Transverse colon (tissue), 4 donors: ENCODE data around the gene GPR151. TPM values are rescaled to one million over a fixed set of nuclear protein-coding genes. Genes with fewer than 3 reads are reported as not detected.

Experiments
- DNase-seq: peaks from one replicate; pipeline ENCODE4 v3.0.0-alpha.2; 2019
- H3K27ac ChIP-seq, 4 donors: fragments of 200-600 bp; sonication (generic); 2 replicates each; pipeline ENCODE4 v1.5.1; 2016 to 2018; ENCODE audit warnings: inconsistent platforms in 4 of 4
- H3K27me3 ChIP-seq: fragments of 200-600 bp; sonication (generic); 2 replicates; pipeline ENCODE4 v1.5.1; 2017; ENCODE audit warnings: inconsistent platforms
- H3K36me3 ChIP-seq, 4 donors: fragments of 200-600 bp; sonication (generic); 2 replicates each; pipeline ENCODE4 v1.5.1; 2017 to 2019; ENCODE audit warnings: inconsistent platforms in 4 of 4
- H3K4me1 ChIP-seq, 4 donors: fragments of 200-600 bp; sonication (generic); 2 replicates each; pipeline ENCODE4 v1.5.1; 2017 to 2020; ENCODE audit warnings: inconsistent platforms in 4 of 4
- H3K4me3 ChIP-seq, 4 donors: fragments of 200-600 bp; sonication (generic); 1 replicate in 1 of 4; 2 replicates in 3 of 4; pipeline versions ENCODE4 v1.5.1 to v1.6.1; 2017 to 2019; ENCODE audit warnings: inconsistent platforms in 4 of 4
- H3K9me3 ChIP-seq, 2 donors: fragments of 200-600 bp; sonication (generic); 2 replicates each; pipeline ENCODE4 v1.5.1; 2017 to 2019; ENCODE audit warnings: inconsistent platforms in 2 of 2
- EP300 ChIP-seq: sonication (generic); formaldehyde crosslinking; IDR thresholded peaks from one replicate; pipeline ENCODE4 v1.6.1; 2017; ENCODE audit warnings: antibody characterized with exemption, low read depth
- POLR2A ChIP-seq: fragments of 450-650 bp; IDR thresholded peaks from one replicate; pipeline ENCODE4 v1.6.1; 2016; ENCODE audit warnings: antibody characterized with exemption, mild to moderate bottlenecking, moderate library complexity
- POLR2AphosphoS5 ChIP-seq, 3 donors: sonication (generic); formaldehyde crosslinking; IDR thresholded peaks; one replicate each; pipeline ENCODE4 v1.6.1; 2016; ENCODE audit warnings: antibody characterized with exemption in 3 of 3
- WGBS, 2 donors: methylation state at CpG; one replicate each; pipeline ENCODE4 v1.1.5; 2018; ENCODE audit warnings: low coverage in 1 of 2; 5-methylcytosine and 5-hydroxymethylcytosine counted together
- in situ Hi-C, 4 donors: fragments of 200-750 bp; cut with MboI; loops; one replicate each; pipeline versions ENCODE4 v1.15.0 to v1.15.1; 2017; ENCODE audit warnings: low sequenced_read_pairs in 3 of 4, low pct_ligation_motif_present in 1 of 4, low pct_unique_long_range_greater_than_20kb in 1 of 4
- intact Hi-C: fragments of 100-400 bp; cut with DNase I; formaldehyde crosslinking; loops from one replicate; pipeline ENCODE4 v1.15.1; 2023; ENCODE audit warnings: low total_unique reads
- total RNA-seq, 4 donors: library from RNA; depleted of rRNA; stranded (reverse); fragments of >200 nt; gene quantifications; one replicate each; pipeline ENCODE4 v1.1.0, GENCODE V29; 2016
- TF ChIP-seq, protein P1 (sequence below), 5 experiments: fragments of 200-600 bp in 3 of 5; fragments of 450-650 bp in 2 of 5; sonication (generic) in 3 of 5; IDR thresholded peaks; 1 replicate in 2 of 5; 2 replicates in 3 of 5; pipeline ENCODE4 v1.5.1; 2016 to 2017; ENCODE audit warnings: antibody characterized with exemption in 5 of 5, inconsistent platforms in 3 of 5, mild to moderate bottlenecking in 2 of 5, moderate library complexity in 1 of 5

The GPR151 gene
- total RNA-seq, 4 donors from 2014 or later, result not detected

DNA sequence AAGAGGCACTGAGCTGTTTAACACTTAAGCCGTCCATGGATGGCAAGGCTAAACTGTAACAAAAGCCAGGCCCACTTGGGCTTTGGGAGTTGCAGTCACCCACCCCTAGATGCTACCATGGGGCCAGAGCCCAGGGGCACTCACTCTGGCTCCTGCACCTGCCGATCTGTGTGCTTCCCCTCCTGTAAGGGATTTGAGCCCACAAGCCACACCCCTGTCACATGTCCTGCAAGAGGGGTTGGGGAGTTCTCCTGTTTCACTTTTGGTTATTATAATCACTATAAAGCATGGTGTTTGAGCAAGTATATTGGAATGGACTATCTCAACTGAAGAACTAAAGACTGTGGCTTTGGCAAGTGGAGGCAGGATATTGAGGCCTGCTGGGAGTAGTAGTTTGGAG is 14.0 kb upstream of the GPR151 start:
- H3K4me1 ChIP-seq, result no peaks in the 10 kb centered on the region
- no peak for DNase-seq
- TF ChIP-seq POLR2A (no peak), EP300 (no peak), POLR2AphosphoS5 (IDR thresholded peaks at IDR 0.05) (no peak)
- TF ChIP-seq, protein P1, sequence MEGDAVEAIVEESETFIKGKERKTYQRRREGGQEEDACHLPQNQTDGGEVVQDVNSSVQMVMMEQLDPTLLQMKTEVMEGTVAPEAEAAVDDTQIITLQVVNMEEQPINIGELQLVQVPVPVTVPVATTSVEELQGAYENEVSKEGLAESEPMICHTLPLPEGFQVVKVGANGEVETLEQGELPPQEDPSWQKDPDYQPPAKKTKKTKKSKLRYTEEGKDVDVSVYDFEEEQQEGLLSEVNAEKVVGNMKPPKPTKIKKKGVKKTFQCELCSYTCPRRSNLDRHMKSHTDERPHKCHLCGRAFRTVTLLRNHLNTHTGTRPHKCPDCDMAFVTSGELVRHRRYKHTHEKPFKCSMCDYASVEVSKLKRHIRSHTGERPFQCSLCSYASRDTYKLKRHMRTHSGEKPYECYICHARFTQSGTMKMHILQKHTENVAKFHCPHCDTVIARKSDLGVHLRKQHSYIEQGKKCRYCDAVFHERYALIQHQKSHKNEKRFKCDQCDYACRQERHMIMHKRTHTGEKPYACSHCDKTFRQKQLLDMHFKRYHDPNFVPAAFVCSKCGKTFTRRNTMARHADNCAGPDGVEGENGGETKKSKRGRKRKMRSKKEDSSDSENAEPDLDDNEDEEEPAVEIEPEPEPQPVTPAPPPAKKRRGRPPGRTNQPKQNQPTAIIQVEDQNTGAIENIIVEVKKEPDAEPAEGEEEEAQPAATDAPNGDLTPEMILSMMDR (IDR thresholded peaks at IDR 0.05), result no peak
- no peaks in the 10 kb centered on the region for H3K36me3 ChIP-seq
- H3K9me3 ChIP-seq, result no peaks in the 10 kb centered on the region
- H3K27ac ChIP-seq, result no peak overlapping the region
- in situ Hi-C loops (loop anchor here (25.0 kb wide), 2 partner anchors 657 to 832 kb away; no protein-coding TSS in a partner anchor), intact Hi-C loops (no loop called here)
- H3K4me3 ChIP-seq, result no peak overlapping the region
- H3K27me3 ChIP-seq, result peaks cover 4% of the 10 kb centered on the region
- 69% methylated on average over 2 of the region's 2 CpGs; no CpG with 5 or more reads in 1 of the 2 donors for WGBS, 2 donors

DNA sequence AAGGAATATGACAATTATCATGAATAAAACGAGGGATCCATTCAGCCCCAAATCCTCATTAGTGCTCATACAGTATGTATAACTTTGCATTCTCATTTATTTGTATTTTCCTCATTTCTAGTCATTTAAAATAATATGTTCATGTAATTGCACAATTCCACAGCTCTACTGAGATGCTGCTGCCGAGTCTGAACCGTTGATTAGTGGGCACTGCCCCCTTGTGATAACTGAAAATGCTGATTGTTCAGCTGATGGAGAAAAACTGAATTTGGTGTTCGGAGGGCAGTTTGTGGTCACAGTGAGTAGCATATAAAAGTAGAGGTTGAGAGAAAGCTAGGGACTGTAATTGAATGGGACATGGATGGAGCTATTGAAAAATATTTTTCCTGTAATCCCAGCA is 12.2 kb upstream of the GPR151 start:
- Histone ChIP-seq H3K27me3 (peaks cover 4% of the 10 kb centered on the region), H3K4me1 (no peaks in the 10 kb centered on the region), H3K36me3 (no peaks in the 10 kb centered on the region), H3K27ac (no peak overlapping the region), H3K4me3 (no peak overlapping the region), H3K9me3 (no peaks in the 10 kb centered on the region)
- TF ChIP-seq POLR2A (no peak), EP300 (no peak), POLR2AphosphoS5 (IDR thresholded peaks at IDR 0.05) (no peak)
- TF ChIP-seq, protein P1 (IDR thresholded peaks at IDR 0.05), result no peak
- in situ Hi-C loops (loop anchor here (25.0 kb wide), 2 partner anchors 659 to 834 kb away; no protein-coding TSS in a partner anchor), intact Hi-C loops (no loop called here)
- WGBS, 2 donors, result 58 to 72% methylated on average over 4 of the region's 4 CpGs
- no peak for DNase-seq

DNA sequence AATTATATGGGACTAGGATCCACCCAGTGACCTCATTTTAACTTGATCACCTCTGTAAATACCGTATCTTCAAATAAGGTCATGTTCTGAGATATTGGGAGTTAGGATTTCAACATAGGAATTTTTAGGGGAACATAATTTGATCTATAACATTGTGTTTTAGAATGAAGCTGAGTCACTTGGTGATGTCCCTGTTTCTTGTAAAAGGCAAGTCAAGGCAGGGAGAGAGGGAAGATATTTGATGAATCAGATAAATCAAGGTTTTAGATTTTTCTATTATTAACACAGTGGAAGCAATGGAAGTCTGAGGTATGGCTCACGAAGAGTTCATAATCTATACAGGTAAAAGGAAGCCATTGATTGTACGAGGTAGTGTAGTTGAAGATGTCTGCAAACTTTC is 11.8 kb upstream of the GPR151 start:
- WGBS, 2 donors, result 68 to 77% methylated on average over 3 of the region's 3 CpGs
- no peaks in the 10 kb centered on the region for H3K4me1 ChIP-seq
- peaks cover 4% of the 10 kb centered on the region for H3K27me3 ChIP-seq
- DNase-seq, result no peak
- H3K36me3 ChIP-seq, result no peaks in the 10 kb centered on the region
- intact Hi-C loops, result no loop called here
- H3K27ac ChIP-seq, result no peak overlapping the region
- no peak overlapping the region for H3K4me3 ChIP-seq
- TF ChIP-seq EP300, result no peak
- TF ChIP-seq POLR2A, result no peak
- TF ChIP-seq, protein P1 (IDR thresholded peaks at IDR 0.05), result no peak
- TF ChIP-seq POLR2AphosphoS5 (IDR thresholded peaks at IDR 0.05), result no peak
- H3K9me3 ChIP-seq, result no peaks in the 10 kb centered on the region
- in situ Hi-C loops, result loop anchor here (25.0 kb wide), 2 partner anchors 660 to 835 kb away; no protein-coding TSS in a partner anchor

DNA sequence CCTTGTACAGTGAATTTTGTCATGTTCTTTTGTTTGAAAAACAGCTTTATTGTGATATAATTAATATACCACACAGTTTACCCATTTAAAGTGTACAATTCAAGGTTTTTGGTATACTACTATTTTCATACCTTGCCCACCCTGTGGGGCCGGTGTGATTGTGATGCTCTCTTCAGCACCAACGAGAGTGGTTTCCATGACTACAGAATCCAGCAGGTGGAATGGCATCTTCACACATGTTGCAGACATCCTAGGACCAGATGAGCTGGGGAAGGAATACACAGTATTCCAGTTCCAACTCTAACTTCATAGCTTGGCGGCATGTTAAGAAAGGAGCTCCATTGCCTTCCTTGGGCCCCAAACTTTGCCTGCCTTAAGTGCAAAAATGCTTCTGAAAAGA is 7.7 kb upstream of the GPR151 start:
- DNase-seq, result no peak
- Histone ChIP-seq H3K36me3 (no peaks in the 10 kb centered on the region), H3K27ac (no peak overlapping the region), H3K27me3 (peaks cover 7% of the 10 kb centered on the region), H3K4me1 (no peaks in the 10 kb centered on the region), H3K9me3 (no peaks in the 10 kb centered on the region), H3K4me3 (no peak overlapping the region)
- WGBS, 2 donors, result 74 to 100% methylated on average over 1 to 3 of the region's 3 CpGs
- intact Hi-C loops, result no loop called here
- in situ Hi-C loops, result no loop called here
- TF ChIP-seq, protein P1 (IDR thresholded peaks at IDR 0.05), result no peak
- TF ChIP-seq EP300, result no peak
